ENCODE data around the gene IRF9. TPM values are rescaled to one million over a fixed set of nuclear protein-coding genes. Genes with fewer than 3 reads are reported as not detected.

Gene IRF9
- total and polyA plus RNA-seq, 2 of the 4 experiments (the other 2 are of a cell fraction): 25.6 to 34.6 TPM

- no peak overlapping the region for H3K18ac ChIP-seq (ENCODE audit: low read depth, low read length)
- no peaks in the 10 kb centered on the region for H3K27me3 ChIP-seq (ENCODE audit: control insufficient read depth, insufficient read depth, low read length)
- no peaks in the 10 kb centered on the region for H3K9me1 ChIP-seq (ENCODE audit: insufficient read depth, low read length)
- peaks cover 61% of the 10 kb centered on the region for H3K36me3 ChIP-seq (ENCODE audit: control insufficient read depth, insufficient read depth, low read length)
- H2BK5ac ChIP-seq (ENCODE audit: low read depth, low read length, poor library complexity, severe bottlenecking): no peak overlapping the region
- H3K79me1 ChIP-seq (ENCODE audit: low read depth in 1 of 2, low read length in 2 of 2): no peaks in the 10 kb centered on the region; a peak in 1 of 4 replicates
- WGBS, 2 experiments (ENCODE audit: extremely low coverage in 2 of 2, insufficient read length in 1 of 2): 90% methylated on average over 3 of the region's 14 CpGs; no CpG with 5 or more reads in 1 of the 2 experiments
- no peak overlapping the region for H2AFZ ChIP-seq (replicated peaks; ENCODE audit: low read length, poor library complexity)
- no peak overlapping the region for H3K4me2 ChIP-seq (ENCODE audit: low read depth, low read length)
- H2BK120ac ChIP-seq (ENCODE audit: low read depth, low read length): no peak overlapping the region
- no peak overlapping the region for H3K14ac ChIP-seq (replicated peaks; ENCODE audit: low read depth, low read length)
- no peak overlapping the region for H3K27ac ChIP-seq (ENCODE audit: insufficient read depth, low read length)
- in situ Hi-C loops (cut with MboI; ENCODE audit: low sequenced_read_pairs): no loop called here
- no peak for ATAC-seq (ENCODE audit: low read depth)
- H3K4me1 ChIP-seq (ENCODE audit: control insufficient read depth, insufficient read depth, low read length): peaks cover 2% of the 10 kb centered on the region; the same call in 1 of the 2 replicates
- H4K5ac ChIP-seq (ENCODE audit: low read depth, low read length): no peak overlapping the region
- no peak overlapping the region for H2AK5ac ChIP-seq (ENCODE audit: low read depth, low read length)
- H4K8ac ChIP-seq (ENCODE audit: low read depth in 2 of 2, low read length in 2 of 2): no peak overlapping the region
- H3K56ac ChIP-seq (ENCODE audit: extremely low read depth, insufficient read depth, low read length): no peak overlapping the region
- no peaks in the 10 kb centered on the region for H3K9me3 ChIP-seq (ENCODE audit: control insufficient read depth, insufficient read depth, low read length)
- intact Hi-C loops (cut with micrococcal nuclease): no loop called here
- no peak overlapping the region for H3K4ac ChIP-seq (ENCODE audit: low read depth, low read length)
- H2BK20ac ChIP-seq (ENCODE audit: low read depth, low read length): no peak overlapping the region
- no peak overlapping the region for H3K4me3 ChIP-seq (ENCODE audit: insufficient read depth, low read depth, low read length)
- no peak overlapping the region for H2BK15ac ChIP-seq (ENCODE audit: low read depth, low read length)
- ChIA-PET POLR2A (ENCODE audit: unreplicated experiment) (no interaction called here), CTCF (no interaction called here)
- no peak overlapping the region for H3K9ac ChIP-seq (ENCODE audit: low read depth, low read length)
- TF ChIP-seq NFE2L2 (IDR thresholded peaks at IDR 0.05; ENCODE audit: low read depth, low read length): no peak
- no peak overlapping the region for H4K91ac ChIP-seq (ENCODE audit: insufficient read depth, low read depth, low read length)
- H3K23ac ChIP-seq (ENCODE audit: low read depth, low read length): no peak overlapping the region
- no TSS peak for BruUV-seq (replicated peaks)
- no peak for DNase-seq
- H4K20me1 ChIP-seq (ENCODE audit: insufficient read depth, low read length): no peaks in the 10 kb centered on the region
- dilution Hi-C loops (cut with HindIII; ENCODE audit: low sequenced_read_pairs, unreplicated experiment): no loop called here
- no peak overlapping the region for H2AK9ac ChIP-seq (replicated peaks; ENCODE audit: low read depth, low read length, poor library complexity)
Observed at GRCh38 chr14:24177891-24178290, 16.8 kb downstream of the IRF9 start.

All from IMR-90 (cell line).